GM21528 (cell line): Measurements from ENCODE around the gene PRIMPOL.

Experiments used
- ATAC-seq: cut with Tn5 transposase; IDR thresholded peaks from one replicate; pipeline ENCODE4 v1.9.1; 2021; ENCODE audit warnings: mild to moderate bottlenecking, moderate library complexity; ENCODE audit not compliant: unreplicated experiment, low FRiP score

The PRIMPOL gene

DNA sequence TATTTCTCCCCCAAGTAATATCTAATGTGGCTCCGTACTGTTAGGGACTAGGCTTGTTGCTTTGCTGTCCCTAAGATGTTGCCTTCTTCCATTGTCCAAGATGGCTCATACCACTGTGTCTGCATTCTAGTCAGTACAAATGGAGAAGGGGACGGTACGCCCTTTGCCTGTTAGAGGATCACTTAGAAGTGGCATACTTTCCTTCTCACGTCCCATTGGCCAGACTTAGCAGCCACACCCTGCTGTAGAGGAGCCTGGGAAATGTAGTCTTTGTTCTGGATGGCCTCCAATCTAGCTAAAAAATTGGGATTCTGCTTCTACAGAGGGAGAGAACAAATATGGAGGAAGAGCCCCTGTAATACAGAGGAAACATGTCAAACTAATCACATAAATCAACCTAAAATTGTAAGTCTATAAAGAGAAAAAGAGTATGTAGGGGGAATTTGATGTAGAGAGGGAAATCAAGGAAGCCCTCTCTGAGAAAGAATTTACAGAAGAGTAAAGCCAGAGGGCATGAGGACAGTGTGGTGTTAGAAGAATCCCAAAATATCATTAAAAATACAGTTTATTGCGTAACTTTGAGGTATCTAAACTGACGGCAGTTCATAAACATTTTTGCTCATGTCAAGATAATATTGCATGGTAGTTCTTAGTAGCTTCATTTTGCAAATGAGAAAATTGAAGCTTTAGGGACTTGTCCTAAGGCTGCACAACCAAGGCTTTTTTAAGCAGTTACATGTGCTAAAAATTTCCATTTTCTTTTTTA is 15.1 kb downstream of the PRIMPOL start:
- ATAC-seq = no peak

DNA sequence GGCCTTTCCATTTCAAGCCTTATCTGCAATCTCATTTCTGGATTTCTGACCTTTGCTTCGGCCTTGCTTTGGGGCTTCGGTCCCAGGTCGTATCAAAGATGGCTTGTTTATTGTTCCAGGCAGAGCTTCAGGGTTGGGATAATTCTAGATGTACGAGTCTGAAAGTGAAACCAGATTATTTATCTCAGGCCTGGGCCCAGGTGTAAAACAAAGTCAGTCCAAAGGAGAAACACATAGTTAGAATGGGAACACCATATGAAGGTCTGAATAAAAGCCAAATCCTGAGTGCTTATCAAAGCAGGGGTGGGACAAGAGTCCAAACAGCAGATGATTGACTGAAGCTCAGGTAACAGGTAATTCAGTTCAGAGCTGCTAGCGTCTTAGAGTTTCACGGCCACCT is 17.1 kb downstream of the PRIMPOL start:
- ATAC-seq = no peak

GRCh38 chr4:184668096-184668495 is 18.6 kb downstream of the PRIMPOL start:
- ATAC-seq = no peak

DNA sequence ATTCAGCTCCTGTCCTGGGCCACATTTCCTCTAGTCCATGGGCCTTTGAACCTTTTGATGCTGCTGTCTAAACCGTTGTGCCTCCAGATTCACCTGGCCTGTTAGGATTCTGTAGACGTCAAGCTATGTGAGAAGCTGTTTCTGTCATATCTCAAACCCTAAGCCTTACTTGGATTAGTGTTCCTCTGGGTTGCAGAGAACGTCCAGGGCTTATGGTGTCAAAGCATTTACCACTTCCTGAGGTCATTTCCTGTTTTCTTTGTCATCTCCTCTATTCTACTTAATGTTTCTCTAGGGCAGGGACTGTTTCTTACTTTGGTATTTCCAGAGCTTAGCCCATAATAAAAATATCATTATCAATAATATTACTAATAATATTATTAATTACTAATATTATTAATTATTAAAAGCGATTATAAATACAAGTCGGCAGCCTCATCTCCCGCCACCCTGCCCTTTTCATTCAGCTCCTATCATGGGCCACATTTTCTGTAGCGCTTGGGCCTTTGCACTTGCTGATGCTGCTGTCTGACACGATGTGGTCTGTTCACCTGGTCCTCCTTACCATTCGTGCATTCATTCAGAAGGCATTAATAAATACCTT is 19.1 kb downstream of the PRIMPOL start:
- no peak for ATAC-seq

- ATAC-seq = no peak
Observed at GRCh38 chr4:184669251-184669650, 19.7 kb downstream of the PRIMPOL start.

- ATAC-seq = no peak
Observed at GRCh38 chr4:184671101-184671500, 21.6 kb downstream of the PRIMPOL start.

GRCh38 chr4:184672741-184673140 is 23.2 kb downstream of the PRIMPOL start:
- ATAC-seq = no peak

DNA sequence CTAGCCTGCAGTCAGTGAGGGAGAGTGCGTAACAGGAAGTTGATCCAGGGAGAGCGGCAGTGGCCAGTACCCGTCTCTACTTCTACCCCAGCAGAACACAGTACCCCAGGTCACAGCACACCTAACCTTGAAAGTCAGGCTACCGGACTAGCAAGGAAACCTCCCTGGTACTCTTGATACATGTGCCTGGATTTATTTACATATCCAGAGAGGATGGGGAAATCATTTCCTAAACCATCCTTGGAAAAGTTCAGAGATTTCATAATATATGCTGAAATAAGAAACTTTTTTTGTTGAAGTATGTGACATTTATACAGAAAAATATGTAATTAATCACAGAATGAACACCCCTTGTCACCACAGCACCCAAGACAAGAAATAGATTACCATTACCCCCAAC is 24.5 kb downstream of the PRIMPOL start:
- no peak for ATAC-seq

- ATAC-seq = no peak
Observed at GRCh38 chr4:184675018-184675417, 25.5 kb downstream of the PRIMPOL start.

GRCh38 chr4:184675821-184676492 is 26.4 kb downstream of the PRIMPOL start:
- no peak for ATAC-seq

- no peak for ATAC-seq
Observed at GRCh38 chr4:184680698-184681097, 31.2 kb downstream of the PRIMPOL start.

DNA sequence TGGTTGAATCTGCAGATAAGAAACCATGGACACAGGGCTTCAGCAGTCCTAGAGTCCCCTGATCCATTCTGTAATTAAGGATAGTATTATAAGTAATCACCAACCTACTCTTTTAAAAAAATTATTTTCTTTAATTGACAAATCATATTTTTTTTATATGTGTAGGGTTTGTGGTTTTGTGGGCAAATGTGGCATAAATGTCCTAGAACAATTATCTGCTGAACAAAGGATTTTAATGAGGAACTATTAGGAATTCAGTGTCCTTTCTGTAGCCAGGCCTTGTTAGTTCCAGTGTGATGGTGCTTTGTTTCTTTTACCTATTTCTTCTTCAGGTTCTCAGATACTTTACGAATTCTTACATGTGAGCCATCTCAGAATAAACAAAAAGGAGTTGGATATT is 32.4 kb downstream of the PRIMPOL start:
- no peak for ATAC-seq

GRCh38 chr4:184684491-184685189 is 35.1 kb downstream of the PRIMPOL start:
- no peak for ATAC-seq

DNA sequence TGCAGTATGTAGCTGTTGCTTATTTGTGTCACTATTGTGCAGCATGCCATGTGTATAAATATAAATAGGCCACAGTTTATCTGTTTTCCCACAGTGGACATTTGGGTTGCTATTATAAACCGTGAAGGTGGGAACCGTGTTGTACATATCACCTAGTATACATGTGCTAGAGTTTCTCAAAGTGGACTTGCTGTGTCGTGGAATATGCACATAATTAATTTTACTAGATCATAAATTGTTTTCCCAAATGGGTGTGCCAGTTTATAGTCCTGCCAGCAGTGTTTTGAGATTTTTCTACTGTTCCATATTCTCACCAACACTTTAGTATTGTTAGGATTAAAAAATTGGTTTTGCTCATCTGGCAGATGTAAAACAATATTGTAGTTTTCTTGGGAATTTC is 38.5 kb downstream of the PRIMPOL start:
- no peak for ATAC-seq

- ATAC-seq = no peak
Observed at GRCh38 chr4:184688447-184688846, 38.9 kb downstream of the PRIMPOL start.

DNA sequence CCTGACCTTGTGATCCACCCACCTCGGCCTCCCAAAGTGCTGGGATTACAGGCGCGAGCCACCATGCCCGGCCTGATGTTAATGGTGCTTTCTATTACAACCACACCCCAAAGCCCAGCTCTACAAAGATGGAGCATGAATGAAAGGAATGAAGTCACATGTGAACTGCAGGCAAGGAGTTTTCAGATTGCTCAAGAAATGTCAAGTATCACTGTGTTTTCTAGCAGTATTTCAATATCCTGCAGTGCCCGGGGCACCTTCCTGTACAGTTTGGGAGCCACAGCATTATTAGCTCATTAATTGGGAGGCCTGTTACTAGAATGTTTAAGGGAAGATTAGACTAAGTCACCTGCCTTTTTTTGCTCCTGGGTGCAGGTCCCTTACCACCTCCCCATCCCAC is 40.1 kb downstream of the PRIMPOL start:
- ATAC-seq = no peak

DNA sequence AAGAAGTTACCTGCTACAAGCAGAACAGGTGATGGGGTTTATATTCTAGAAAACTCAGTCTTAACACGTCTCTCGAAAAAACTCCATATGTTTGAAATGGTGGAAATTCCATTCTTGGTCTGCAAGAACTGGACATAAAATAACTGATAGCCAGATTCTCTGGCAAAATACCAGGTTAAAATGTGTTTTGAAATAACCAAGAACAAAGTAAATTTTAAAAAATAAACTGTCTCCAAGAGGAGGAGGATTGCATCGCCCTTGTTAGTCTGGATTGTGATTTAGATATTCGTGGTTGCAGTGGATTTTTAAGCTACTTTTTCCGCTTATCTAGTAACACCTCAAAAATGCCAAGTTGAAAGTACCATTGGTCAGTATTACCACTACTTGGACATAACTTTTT is 43.5 kb downstream of the PRIMPOL start:
- no peak for ATAC-seq

DNA sequence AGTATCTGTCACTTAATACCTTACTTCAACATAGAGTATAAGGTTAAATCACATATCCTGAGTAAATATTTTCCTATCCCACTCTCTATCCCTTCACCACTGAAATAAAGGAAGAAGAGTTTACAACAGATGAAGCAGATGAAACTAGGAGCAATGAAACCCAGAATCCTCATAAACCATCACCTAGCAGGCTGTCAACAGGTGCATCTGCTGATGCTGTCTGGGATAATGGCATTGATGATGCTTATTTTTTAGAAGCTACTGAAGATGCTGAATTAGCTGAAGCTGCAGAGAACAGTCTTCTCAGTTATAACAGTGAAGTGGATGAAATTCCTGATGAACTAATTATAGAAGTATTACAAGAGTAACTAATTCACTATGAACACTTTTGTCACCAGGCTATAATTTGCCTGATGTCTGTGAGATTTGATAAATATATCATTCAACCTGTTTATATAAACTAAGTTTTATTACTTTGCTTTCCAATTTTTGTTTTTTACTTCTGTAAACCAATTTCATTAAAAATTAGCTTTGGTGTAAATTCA is 44.9 kb downstream of the PRIMPOL start:
- ATAC-seq = no peak

GRCh38 chr4:184695178-184695896 is 45.8 kb downstream of the PRIMPOL start:
- ATAC-seq = no peak

GRCh38 chr4:184697956-184698355 is 48.4 kb downstream of the PRIMPOL start:
- ATAC-seq = no peak
